EH (cell line): ENCODE data around the gene DPF3.

ENCODE experiments used
- DNase-seq: peaks from one replicate; pipeline ENCODE4 v3.0.0-alpha.2; 2015; ENCODE audit warnings: low read depth

The DPF3 gene

DNA sequence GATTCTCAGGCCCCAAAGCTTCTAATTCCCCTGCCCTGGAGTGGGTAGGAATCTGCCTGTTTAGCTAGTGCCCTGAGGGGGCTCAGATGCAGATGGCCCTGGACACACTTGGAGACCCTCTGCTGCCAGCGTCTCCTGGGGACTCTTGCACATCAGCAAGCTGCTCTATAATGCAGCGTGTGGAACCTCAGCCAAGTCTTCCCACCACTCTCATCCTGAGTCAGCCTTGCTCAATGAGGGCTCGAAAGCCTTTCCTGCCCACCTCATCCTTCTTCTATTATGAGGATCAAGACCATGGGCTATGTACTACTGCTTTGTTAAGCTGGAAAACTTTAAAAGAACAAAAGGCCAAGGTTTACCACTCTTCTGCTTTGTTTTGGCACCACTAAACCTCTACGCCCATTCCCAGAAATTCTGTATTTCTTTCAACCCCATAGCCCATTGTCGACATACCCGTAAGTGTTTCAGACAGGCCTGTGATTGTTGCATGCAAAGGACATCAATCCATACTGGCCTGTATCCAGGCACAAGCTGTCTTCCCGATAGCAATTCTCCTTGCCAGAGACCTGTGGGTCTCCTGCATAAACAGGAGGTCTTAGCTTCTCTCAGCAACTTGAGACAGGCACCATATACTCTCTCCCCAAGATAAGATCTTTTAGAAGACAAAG, 246.9 kb downstream of the DPF3 start:
- DNase-seq: peak; percentile 59

DNA sequence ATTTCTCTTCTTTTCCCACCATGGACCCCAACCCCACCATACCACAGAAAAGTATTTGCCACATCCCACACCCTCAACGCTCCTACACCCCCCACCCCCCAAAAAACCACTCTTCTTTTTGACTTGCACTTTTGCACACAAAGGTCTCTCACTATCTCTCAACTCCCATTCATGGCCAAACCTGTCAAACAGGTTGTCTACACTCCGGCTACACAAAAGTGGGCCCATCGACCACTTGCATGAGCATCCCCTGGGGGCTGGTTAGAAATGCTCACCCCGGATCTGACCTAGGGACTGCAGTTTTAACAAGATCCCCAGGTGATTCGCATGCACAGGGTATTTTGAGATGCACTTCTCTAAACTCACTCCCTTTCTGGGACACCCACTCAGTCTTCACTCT, 248.2 kb downstream of the DPF3 start:
- DNase-seq: no peak

DNA sequence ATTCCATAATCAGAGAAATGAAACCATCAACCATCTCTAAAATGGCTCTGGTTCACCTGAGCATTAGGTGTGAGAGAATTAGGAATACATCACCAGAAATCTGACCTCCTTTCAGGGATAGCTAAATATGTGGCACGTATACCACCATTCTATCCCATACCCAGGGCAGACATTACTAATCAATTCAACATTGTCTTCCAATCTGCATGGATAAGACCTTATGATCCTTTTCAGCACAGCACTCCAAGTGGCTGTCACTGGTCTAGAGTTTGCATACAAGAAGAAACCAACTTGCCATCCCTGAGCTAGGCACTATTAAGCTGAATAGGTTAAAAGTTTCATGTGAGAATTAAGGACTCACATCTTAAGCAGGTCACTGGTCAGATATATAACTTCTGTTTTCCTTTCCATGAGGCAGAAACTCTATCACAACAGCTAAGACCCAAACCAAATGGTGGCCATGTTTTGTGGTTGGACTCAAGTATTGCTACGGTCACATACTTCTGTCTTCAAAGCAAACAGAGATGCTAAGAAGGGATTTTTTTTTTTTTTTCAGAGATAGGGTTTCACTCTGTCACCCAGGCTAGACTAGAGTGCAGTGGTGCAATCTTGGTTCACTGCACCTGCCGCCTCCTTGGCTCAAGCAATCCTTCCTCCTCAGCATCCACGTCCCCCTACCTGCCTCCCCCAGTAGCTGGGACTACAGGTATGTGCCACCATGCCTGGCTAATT, 249.0 kb downstream of the DPF3 start:
- no peak for DNase-seq

DNA sequence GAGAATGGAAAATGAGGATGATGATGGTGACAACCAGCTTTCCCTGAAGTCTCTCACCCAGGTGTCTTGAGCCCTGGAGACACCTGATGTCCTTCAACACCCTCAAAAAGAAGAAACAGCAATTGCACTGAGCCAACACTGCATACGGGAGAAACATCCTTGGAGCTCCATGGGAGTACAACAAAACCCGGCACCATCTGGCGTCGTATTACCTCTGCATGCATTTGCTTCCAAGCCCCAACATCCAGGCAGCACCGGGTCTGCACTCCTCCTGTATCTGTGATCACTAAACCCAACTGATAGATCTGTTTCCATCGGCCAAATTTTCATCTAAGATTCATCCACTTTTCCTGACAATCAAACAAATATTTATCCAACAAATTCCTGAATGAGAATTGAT, 249.9 kb downstream of the DPF3 start:
- DNase-seq: no peak

DNA sequence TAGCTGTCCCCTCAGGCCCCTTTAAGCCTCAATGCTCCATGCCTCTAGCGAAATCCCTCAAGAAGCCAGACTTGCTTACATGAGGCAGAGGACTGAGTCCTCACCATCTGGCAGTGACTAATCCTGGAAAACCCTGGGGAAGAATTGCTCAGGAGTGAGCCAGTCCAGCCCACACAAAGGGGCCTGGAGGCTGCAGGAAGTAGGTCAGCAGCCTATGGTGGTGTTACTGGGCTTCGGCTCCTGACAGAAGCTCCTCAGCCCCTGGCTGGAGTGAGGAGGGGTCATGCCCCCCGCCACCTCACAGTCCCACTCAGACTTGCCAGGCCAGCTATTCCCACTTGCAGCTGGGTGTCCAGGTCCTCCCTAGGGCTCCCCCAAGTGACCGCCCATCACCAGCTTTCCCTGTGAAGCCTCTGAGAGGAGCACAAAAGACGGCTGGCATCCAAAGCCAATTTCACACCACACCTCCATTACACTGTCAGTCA, 250.5 kb downstream of the DPF3 start:
- peak; percentile 98 for DNase-seq

DNA sequence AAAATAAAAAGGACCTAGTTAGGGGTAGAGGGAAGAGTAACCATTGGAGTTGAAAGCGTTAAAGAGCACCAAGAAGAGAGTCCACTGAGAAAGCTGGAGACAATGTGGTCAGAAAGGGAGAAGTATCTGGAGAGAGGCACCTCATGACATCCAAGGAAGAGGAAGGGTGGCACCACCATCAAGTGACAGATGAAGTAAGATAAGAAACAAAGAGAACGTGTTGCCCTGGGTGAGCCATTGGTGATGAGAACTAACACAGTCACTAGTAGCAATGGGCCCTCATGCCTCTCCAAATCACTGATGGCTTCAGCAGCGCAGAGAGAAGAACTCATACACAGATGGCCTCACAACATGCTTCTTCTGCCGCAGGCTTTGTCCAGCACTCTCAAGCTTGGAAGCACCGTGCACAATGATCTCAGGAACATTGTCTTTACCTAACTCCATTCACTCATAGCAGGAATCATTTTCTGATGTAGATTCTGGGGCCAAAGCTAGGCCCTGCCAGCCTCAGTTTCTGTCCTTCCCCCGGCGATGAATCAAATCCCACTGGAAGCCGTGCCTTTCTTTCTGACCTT, 252.9 kb downstream of the DPF3 start:
- DNase-seq: no peak

DNA sequence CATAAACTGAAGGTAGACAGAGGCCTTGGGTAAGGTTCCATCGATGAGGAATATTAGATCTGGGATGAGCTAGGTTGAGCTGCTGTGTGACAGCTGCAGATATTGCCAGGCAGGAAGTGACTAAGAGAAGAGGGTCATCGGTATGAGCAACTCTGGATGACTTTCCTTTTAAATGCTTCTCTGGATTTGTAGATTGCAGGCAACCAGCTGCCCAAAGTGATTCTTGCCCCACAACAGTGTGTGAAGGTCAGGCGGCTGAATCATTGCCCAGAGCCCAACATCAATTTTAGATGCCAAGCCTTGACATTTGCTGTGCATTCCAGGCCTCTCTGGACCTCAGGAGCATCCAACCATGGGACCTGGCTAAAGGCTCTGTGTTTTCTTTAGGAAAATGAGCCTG, 255.9 kb downstream of the DPF3 start:
- DNase-seq: peak; percentile 93

DNA sequence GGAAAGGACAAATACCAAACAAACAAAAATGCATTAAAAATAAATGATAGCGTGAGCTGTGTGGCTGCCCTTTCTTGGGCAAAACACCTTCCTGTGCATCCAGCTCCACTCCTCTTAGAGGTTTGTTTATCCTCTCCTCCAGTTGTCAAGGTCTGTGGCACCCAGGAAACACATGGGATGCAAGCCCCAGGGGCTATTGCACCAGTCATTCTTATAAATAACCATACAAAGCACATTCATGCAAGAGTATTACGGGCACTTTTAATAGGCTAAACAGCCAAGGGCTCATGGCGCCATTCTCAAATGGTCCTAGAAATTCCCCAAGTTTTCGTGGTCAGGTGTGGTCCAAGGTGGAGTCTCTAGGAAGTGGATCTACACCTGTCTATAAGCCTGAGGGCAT, 257.0 kb downstream of the DPF3 start:
- no peak for DNase-seq

DNA sequence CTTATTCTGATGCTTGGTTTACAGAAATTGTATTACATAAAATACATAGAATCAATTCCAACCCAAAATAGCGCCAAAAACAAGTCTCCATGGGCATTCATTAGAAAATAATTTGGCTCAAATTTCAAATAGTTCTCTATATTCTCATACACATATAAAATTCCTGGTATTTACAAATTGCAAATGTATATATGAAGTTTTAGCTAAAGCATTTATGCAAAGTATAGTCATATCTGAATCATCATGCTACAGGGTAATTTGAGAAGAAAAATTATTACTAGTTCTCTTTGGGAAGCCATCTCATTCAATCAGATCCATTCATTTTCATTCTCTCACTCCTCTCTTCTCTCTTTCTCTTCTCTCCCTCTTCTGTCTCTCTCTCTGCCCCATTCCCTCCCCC, 257.8 kb downstream of the DPF3 start:
- DNase-seq: peak; percentile 56

DNA sequence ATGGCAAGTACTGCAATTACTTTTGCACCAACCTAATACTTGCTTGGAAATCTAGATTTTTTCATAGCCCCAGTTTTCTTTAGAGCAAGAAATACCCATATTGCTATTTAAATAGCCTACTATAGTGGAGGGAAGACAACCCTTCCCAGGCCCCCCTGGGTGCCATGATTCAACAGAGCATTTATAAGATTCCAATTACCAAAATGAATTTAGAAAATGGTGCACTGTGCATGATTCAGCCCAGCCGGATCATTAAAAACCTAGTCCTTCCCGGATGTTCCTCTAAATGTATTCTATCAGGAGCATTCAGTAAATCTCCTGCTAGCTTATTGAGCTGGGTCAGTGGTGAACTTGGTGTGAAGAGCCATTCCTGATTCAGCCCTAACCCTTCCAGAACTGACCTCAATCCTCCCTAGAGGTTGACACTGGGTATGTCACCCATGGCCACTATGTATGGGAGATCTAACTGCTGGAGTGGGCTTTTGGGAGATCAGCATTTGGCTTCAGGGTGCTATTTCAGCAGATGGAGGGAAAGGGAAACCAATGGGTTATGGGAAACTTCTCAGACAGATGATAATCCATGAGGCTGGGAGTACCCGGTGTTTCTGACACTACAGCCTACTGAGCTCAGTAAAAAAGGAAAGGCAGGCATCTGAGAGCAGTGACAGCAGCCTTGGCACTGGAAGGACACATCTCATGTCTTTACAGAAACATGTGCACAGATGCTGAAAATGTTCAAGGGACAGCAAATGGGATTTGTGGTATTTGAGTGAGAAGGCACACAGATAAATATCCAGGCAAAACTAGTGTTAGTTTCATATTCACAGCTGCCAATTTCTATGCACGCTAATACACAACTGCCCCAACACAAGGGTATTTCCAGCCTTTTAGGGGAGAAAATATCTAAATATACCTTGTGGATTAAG, 258.9 kb downstream of the DPF3 start:
- DNase-seq: peak; percentile 20

DNA sequence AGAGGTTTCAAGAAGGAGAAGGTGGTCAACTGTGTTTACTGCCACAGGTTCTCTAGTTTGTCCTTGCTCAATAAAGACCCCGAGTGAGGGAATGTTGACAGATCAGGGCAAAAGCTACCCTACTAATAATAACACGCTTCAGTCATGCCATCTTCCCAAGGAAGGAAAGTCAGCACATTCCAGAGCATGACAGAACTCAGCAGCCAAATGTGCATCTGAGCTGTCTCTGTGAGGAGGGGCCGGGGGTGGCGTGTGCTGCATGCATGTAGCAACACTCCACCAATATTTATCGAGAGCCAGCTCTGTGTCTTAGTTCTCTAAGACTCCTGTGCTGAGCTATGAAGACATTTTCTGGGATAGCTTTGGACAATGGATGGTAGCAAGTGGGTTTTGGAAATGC, 260.4 kb downstream of the DPF3 start:
- no peak for DNase-seq

DNA sequence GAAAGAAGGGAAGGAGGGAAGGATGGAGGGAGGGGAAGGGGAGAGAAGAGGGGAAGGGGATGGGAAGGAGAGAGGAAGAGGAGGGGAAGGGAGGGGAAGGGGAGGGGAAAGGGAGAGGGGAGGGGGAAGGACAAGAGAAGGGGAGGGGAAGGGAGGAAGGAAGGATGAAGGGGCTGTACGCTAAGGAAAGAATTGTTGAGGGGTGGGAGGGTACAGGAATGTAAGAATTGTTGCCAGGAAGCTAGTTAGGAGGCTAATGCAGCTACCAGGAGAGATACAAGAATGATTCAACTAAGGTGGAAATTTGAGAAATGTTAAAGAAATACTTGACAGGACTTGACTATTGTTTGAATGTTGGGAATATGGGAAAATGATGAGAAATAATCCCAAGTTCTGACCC, 261.2 kb downstream of the DPF3 start:
- DNase-seq: no peak

DNA sequence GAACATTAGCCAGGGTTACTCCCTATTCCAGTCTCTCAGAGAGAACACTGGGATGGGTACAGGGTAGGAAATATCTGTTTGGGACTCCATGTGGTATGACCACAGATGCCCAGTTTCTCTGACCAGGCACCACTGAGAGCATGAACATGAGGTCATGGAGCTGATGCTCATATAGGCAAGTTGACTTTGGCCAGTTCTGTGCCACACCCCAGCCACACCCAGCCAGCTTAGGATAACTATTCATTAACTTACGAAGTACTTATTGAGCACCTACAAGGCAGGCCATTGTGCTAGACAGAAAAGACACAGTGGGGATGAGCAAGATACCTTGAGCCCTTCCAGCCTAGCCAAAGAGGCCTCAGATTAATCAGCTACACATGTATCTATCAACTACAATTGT, 262.5 kb downstream of the DPF3 start:
- no peak for DNase-seq

DNA sequence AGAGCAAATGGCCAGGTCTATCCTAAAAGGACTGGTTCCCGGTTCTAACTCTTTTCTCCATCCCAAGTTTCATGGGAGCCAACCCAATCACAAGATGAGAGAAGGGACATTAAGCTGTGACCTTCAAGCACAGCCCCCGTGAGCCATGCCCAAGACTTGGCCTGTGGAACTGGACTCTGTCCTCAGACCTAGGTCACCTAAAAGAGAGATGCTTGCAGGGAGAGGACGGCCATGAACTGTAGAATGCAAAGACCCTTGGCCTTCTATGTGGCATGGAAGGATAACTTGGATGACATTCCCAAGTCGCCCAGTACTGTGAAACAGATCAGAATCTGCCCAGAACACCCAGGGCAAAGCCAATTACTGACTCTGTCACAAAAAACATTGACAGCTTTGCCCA, 263.5 kb downstream of the DPF3 start:
- DNase-seq: no peak

DNA sequence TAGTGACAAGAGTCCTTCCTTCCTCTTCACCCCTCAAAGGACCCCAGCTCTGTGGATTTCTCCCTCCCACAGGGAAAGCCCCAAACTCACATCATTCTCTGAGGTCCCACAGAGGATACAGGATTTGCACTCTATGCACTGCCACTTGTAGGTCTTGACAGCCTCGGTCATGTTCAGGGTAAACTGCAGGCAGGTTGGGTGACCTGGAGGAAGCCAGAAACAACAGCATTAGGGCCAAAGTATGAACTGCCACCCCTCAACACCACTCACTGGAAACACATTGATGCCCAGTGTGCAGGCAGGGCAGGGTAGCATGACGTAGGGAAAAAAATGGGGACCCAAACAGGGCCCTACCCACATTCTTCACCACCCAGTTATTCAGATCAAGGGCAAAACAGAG, 264.4 kb downstream of the DPF3 start:
- DNase-seq: no peak

DNA sequence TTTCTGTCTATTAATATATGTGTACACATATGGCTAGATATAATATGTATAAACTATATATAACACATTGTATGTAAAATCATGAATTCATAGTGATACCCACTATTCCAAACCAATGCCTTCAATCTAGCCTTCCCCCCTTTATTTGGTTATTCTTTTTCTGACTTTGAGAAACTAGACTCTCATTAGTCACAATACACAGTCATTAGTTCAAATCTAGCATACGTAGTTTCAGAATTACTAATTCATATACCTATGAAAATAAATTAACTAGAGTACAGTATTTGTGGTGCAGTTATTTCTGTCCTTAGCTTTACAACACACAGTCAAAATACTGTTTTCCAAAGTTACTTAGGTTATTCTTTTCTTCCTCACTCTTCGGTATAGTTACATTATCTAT, 268.2 kb downstream of the DPF3 start:
- no peak for DNase-seq

DNA sequence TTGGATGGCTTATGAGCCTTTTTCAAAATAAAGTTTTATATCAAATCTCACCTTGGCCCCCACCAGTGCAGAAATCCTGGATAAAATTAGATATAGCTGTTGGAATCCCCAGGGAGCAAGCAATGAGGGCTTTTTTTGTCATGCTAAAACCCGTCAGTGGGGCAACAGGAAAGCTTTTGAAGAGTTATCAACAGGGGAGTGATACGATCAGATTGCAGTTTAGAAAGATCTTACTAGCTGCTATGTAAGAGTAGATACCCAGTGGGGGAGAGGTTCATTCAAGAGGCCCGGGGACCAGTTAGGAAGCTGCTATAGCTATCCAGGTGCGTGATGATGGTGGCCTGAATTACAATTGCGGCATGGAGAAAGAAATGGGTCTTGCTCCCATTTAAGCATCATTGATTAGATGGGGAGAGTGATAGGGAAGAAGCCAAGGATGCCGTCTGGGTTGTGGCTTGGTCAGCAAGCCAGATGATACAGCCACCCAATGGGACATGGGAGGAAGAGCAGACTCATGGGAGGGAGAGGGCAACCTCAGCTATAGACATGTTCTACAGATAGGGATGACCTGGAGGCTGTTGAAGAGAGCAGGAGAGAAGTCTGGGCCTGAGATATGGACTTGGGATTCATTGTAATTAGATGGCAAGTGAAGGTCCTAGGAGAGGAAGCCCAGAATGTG, 272.4 kb downstream of the DPF3 start:
- DNase-seq: no peak

DNA sequence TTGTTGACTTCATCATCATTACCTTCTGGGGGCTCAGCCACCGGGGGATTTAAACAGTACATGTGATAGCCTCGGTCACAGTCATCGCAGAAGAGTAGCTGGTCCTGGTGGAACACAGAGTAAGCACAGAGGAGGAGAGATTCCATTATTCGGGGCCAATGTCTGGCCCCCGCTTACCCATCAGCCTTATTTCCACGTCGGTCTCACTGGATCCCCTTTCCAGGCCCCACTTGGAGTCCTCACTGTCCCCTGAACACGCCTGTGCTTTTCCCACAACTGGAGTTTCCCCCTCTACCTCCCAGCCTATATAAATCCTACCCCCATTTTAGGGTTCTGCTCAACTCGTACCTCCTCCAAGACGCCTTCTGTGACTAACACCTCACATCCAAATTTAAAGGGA, 274.0 kb downstream of the DPF3 start:
- DNase-seq: no peak

DNA sequence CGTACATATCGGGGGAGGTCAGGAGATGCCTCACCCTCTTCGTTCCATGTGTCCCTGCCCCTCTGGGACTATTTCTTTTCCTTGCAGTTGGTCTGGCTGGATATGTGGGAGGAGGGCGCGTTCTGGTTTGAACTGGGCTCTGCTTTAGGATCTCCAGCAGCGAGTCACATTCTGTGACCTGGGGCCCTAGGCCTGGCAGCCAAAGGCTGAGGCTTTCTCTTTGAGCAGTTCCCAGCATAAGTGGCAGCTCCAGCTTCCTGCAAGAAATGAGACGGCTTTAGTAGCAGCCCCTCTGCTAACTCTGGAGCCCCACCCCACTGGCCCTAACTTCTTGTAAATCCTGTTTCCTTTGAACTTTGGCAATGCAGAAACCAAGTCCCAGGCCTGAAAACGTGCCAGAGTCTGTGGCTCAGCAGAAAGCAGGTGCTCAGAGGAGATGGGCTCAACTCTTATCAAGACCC, 274.8 kb downstream of the DPF3 start:
- peak; percentile 48 for DNase-seq

DNA sequence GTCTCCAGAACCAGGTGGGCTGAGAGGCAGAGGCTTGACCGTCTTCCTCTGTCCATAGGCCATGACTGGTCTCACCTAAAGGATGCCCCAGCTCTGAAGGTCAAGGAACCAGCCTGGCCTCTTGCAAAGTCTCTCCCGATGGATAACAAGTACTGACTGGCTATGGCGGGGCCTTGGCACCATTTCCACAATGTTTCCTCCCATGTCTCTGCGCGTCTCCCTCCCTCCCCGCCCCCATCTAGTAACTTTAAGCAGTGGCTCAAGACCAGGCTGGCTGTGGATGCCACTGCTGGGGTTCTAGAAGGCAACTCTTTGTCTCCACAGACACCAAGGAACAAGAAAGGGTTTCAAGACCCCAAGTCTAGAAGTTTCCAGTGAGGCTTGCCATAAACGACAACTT, 275.5 kb downstream of the DPF3 start:
- no peak for DNase-seq

DNA sequence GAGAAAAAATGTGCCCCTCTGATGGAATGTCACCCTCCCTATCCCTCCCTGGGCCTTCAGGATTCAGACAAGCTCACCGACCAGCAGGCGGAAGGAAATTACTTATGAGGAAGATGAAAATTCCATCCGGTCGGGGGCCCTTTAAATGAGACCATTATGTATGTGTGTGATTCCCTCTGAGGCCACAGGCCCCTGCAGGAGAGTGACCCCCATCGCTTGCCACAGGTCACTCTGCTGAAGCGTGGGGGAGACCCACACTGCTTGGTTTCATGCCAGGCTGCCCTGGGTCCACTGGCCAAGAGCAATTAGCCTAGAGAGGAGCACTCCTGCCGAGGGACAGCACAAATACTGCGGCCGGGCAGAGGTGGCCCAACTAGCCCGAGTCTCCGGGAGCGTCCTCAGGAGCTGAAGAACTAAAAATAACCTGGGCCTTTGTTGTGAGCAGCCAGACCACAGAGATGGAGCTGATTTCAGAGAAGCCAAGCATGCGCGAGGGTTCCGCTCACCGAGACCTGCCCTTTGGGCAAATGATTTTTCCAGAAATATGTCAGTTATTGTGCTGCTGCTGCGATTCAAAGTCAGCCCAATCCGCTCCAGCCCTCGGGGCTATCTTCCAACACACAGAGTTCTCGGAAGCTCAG, 276.4 kb downstream of the DPF3 start:
- peak; percentile 86 for DNase-seq
